ENCODE results near the gene ALAS1. TPM values are rescaled to one million over a fixed set of nuclear protein-coding genes. Genes with fewer than 3 reads are reported as not detected.

The ALAS1 gene
- total and polyA plus RNA-seq, 8 donors: 19.6 to 75.3 (median 39.1) TPM

DNA sequence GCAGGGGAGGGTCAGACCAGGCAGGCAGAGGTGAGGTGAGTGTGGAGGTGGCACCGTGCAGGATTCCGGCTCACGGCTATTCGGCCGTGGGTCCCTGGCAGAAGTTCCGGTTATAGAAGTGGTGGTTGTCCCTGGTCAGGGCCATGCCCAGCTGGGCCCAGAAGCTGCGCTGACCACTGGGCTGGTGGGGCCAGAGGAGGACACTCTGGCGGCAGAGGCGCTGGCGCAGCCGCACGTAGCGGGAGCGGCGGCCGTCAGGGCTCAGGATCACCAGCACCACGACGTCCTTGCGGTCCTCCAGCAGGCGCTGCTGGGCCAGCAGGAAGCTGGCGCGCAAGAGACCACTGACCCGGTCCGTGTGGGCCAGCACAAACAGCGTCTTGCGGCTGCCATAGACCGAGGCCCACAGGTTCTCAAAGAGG lies 23.2 kb downstream of the ALAS1 start:
- Histone ChIP-seq H3K4me1 (peaks cover 41 to 66% (median 51%) of the 10 kb centered on the region in 4 donors), H3K27me3 (no peaks in the 10 kb centered on the region), H3K36me3 (peaks cover 0 to 7% (median 0%) of the 10 kb centered on the region in 4 donors), H3K4me3 (no peak overlapping the region), H3K27ac (no peak overlapping the region), H3K9me3 (no peaks in the 10 kb centered on the region)
- DNase-seq: no peak
- TF ChIP-seq, protein P1, sequence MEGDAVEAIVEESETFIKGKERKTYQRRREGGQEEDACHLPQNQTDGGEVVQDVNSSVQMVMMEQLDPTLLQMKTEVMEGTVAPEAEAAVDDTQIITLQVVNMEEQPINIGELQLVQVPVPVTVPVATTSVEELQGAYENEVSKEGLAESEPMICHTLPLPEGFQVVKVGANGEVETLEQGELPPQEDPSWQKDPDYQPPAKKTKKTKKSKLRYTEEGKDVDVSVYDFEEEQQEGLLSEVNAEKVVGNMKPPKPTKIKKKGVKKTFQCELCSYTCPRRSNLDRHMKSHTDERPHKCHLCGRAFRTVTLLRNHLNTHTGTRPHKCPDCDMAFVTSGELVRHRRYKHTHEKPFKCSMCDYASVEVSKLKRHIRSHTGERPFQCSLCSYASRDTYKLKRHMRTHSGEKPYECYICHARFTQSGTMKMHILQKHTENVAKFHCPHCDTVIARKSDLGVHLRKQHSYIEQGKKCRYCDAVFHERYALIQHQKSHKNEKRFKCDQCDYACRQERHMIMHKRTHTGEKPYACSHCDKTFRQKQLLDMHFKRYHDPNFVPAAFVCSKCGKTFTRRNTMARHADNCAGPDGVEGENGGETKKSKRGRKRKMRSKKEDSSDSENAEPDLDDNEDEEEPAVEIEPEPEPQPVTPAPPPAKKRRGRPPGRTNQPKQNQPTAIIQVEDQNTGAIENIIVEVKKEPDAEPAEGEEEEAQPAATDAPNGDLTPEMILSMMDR (IDR thresholded peaks at IDR 0.05): no peak
- TF ChIP-seq POLR2AphosphoS5 (IDR thresholded peaks at IDR 0.05) (no peak), EP300 (IDR thresholded peaks at IDR 0.05) (no peak), POLR2A (IDR thresholded peaks at IDR 0.05) (no peak)
- intact Hi-C loops (cut with DNase I; ENCODE audit: low total_unique reads): loop anchor here (5.0 kb wide), 1 partner anchor 121 kb away; no protein-coding TSS in a partner anchor
- WGBS, 5 donors: 92 to 99% (median 92%) methylated on average over 6 to 27 of the region's 27 CpGs

DNA sequence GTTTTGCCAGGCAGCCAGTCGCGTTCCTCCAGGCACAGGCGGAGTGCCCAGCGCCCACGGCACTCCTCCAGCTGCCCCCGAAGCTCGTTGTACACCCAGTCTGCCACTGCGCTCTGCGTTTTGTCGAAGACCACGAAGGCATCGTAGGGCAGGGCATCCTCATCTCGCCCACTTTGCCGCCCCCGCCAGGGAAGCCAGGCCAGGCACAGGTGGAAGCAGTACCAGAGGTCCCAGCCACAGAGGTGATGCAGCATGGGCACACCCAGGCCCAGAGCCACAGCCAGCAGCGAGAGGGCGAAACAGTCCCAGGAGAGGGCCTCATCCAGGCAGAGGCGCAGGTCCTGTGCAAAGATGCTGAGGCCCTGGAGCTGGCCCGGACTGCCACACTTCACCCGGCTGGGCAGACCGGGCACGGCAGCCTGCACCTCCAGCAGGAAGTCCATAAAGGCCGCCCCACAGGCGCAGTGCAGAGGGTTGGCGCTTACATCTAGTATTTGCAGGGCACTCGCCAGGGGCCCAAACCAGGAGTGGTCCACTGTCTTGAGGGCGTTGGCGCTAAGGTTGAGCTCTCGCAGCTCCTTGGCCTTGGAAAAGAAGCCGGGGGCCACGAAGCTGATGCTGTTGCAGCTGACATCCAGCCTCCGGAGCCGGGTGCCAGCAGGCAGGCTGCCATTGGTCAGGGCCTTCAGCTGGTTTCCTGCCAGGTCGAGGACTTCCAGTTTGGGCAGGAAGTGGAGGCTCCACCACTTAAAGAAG lies 23.8 kb downstream of the ALAS1 start:
- whole genome bisulfite sequencing, 5 donors: 81 to 86% (median 85%) methylated on average over 16 to 34 of the region's 34 CpGs
- Histone ChIP-seq H3K4me3 (no peak overlapping the region), H3K9me3 (no peaks in the 10 kb centered on the region), H3K36me3 (peaks cover 0 to 7% (median 0%) of the 10 kb centered on the region in 4 donors), H3K27ac (peak overlapping the region in 1 of 5 donors; percentile 32), H3K27me3 (no peaks in the 10 kb centered on the region), H3K4me1 (peaks cover 35 to 61% (median 46%) of the 10 kb centered on the region in 4 donors)
- intact Hi-C loops (cut with DNase I; ENCODE audit: low total_unique reads): loop anchor here (5.0 kb wide), 1 partner anchor 121 kb away; no protein-coding TSS in a partner anchor
- TF ChIP-seq, protein P1 (IDR thresholded peaks at IDR 0.05): no peak
- TF ChIP-seq POLR2A (IDR thresholded peaks at IDR 0.05): no peak
- TF ChIP-seq EP300 (IDR thresholded peaks at IDR 0.05): no peak
- no peak for TF ChIP-seq POLR2AphosphoS5 (IDR thresholded peaks at IDR 0.05)
- DNase-seq: no peak

DNA sequence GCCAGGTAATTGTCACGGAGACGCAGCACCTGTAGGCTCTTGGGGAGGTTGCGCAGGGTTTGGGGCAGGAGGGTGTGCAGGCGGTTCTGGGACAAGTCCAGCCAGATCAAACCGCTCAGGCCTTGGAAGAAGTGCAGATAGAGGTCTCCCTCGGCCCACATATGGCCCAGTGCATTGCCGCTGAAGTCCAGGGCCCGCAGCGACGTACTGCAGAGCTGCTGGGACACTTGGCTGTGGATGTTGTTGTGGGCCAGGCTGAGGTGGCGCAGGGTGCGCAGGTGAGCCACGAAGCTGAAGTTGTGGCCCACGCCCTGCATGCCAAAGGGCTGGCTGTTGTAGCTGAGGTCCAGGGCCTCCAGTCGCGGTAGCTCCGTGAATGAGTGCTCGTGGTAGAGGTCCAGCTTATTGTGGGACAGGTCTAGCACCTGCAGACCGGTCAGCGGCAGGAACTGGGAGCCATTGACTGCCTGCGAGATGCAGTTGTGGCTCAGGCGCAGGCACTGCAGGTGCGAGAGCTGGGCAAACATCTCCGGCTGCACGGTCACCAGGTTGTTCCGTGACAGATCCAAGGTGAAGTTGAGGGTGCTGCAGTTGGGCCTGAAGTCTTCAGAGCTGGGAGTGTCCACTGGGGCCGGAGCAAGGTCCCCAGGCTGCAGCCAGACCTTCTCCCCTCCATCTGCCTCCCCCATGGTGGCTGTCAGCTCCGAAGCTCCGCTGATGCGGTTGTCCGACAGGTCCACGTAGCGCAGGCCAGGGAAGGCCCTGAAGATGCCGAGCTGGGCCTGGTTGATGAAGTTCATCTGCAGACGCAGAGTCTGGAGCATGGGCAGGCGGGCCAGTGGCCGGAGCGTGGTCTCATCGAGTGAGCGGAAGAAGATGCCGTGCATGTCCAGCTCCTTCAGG lies 24.6 kb downstream of the ALAS1 start:
- 89 to 94% (median 90%) methylated on average over 31 to 41 of the region's 41 CpGs for WGBS, 5 donors
- intact Hi-C loops (cut with DNase I; ENCODE audit: low total_unique reads): loop anchor here (5.0 kb wide), 1 partner anchor 120 kb away; no protein-coding TSS in a partner anchor
- no peak for DNase-seq

More for the DNA sequence above, 24.6 kb downstream of the ALAS1 start:
- TF ChIP-seq EP300 (IDR thresholded peaks at IDR 0.05) (no peak), POLR2AphosphoS5 (IDR thresholded peaks at IDR 0.05) (no peak), POLR2A (IDR thresholded peaks at IDR 0.05) (no peak)
- TF ChIP-seq, protein P1 (IDR thresholded peaks at IDR 0.05): no peak
- Histone ChIP-seq H3K27ac (no peak overlapping the region), H3K4me3 (no peak overlapping the region), H3K9me3 (no peaks in the 10 kb centered on the region), H3K36me3 (peaks cover 0 to 10% (median 5%) of the 10 kb centered on the region in 4 donors), H3K4me1 (peaks cover 26 to 52% (median 38%) of the 10 kb centered on the region in 4 donors), H3K27me3 (no peaks in the 10 kb centered on the region)
